KOPT-K1 (cell line): Measurements from ENCODE around the gene HOXA7.

Source experiments
- H3K27ac ChIP-seq: fragments of 200-600 bp; sonication (generic); 2 replicates; pipeline ENCODE4 v1.5.1; 2016; ENCODE audit warnings: antibody characterized with exemption, mild to moderate bottlenecking, low read depth, low read length; ENCODE audit not compliant: poor library complexity, severe bottlenecking
- H3K36me3 ChIP-seq: fragments of 200-600 bp; sonication (generic); 2 replicates; pipeline ENCODE4 v1.5.1; 2017; ENCODE audit warnings: antibody characterized with exemption, mild to moderate bottlenecking, low read length, moderate library complexity; ENCODE audit not compliant: insufficient read depth
- H3K9me3 ChIP-seq: fragments of 200-600 bp; sonication (generic); 2 replicates; pipeline ENCODE4 v1.5.1; 2017; ENCODE audit warnings: antibody characterized with exemption, low read length, mild to moderate bottlenecking; ENCODE audit not compliant: insufficient read depth, poor library complexity, severe bottlenecking

Gene HOXA7

DNA sequence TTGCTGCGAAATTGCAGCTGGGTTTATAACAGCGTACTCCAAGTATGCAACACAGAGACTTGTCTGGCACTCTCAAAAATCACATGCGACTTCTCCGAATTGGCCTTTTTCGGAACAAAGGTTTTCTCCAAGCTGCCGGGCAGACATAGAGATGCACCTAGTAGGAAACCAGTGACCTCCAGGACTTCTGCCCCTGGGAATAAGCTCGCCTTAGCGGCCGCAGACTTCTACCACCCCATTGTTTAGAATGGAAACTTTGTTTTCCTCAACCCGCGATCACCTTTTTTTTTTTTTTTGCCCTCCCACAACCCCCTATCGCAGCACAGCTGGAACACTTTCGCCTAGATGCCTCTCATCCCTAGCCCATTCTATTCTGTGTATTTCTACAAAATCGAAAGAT, 22.6 kb upstream of the HOXA7 start:
- Histone ChIP-seq H3K9me3 (peaks cover 6% of the 10 kb centered on the region), H3K27ac (no peak overlapping the region), H3K36me3 (no peaks in the 10 kb centered on the region)

DNA sequence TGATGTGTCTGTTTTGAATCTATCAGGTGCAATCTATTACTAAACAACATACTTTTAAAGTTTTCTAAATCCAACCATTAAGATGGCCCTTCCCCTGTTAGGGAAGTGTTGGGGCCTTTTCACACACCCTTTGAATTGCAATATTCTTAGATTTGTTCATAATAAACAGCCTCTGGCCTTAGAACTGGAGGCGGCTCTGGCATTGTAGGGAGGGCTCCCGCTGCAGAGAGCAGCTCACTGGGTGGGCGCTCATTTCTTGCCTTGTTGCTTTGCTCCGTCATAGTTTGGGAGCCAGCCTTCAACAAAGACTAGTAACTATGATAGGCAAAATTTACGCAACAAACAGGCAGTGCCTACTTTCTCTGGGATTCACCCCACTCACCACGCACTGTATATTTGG, 21.9 kb upstream of the HOXA7 start:
- peaks cover 8% of the 10 kb centered on the region for H3K9me3 ChIP-seq
- no peaks in the 10 kb centered on the region for H3K36me3 ChIP-seq
- H3K27ac ChIP-seq: no peak overlapping the region

DNA sequence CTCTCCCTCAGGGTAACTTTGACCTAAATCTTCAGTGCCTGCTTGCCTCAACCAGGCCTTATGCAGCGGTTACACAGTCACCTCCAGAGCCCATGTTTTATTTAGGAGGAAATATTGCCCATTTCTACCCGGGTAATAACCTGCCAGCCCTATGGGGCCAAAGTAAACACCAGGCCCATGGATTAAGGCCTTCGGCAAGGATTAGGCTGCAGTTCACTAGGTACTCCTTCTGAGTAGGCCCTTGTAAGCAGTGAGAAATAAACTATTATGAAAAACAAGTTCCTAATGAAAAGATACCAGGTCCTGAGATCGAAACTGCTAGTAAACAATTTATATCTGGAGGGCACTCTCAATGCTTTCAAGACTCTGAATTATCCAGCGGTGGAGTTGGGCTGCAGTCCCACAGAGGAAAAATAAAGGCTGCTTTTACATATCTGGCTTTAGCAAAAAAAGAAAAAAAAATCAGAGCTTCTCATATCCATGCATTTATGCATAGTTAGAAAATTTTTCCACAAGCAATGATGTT, 21.4 kb upstream of the HOXA7 start:
- peaks cover 8% of the 10 kb centered on the region for H3K9me3 ChIP-seq
- H3K27ac ChIP-seq: no peak overlapping the region
- H3K36me3 ChIP-seq: no peaks in the 10 kb centered on the region

DNA sequence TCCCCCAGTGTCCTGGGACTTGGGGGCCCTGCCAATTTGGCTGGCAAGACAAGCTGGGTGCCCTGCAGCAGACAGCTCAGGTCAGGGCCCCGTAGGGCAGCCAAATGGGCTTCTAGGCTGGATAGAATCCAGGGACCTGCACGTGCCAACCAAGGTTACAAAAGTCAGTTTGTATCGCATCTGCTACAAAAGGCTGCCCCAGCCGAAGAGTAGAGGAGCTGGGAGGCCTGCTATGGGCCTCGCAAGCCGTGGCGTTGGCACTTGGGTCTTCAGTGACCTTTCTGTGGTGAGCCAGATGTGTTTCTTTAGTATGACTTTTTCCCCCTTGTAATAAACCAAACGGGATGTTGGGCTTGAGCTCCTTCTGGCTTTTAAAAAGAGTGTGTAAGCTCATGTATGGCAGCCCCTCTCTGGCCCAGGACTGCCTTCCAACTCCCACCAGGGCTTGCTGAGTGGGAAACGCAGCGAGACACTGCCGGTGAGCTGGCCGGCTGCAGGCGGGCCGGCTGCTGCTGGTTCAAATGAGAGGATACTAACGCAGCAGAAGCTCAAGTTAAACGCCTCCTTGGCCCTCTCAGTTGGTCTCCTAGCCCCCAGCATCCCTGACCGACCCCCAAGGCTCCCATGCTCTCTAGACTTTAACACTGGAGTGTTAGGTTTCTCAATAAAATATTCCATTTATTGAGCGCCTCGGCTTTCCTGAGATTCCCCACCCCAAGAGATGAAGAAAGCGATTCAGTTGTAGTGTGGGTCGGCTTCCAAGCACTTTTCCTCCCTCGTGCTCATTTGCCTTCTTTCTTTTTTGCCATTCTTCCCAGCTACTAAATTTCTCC, 20.7 kb upstream of the HOXA7 start:
- Histone ChIP-seq H3K27ac (no peak overlapping the region), H3K36me3 (no peaks in the 10 kb centered on the region), H3K9me3 (peaks cover 8% of the 10 kb centered on the region)

DNA sequence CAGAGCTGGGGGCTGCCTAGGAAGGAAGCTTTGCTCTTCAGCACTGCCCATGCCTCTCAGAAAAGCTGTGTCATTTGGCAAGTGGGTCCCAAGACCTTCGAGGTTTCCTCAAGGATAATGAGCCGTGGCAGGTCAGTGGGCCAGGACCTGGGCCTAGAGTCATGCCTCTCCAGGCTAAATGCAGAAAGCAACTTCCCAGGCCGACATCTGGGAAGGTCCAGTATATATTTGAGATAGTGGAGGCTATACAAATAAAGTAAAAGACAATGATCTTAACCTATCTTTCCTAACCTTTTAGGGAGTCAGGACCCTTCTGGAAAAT, 20.0 kb upstream of the HOXA7 start:
- Histone ChIP-seq H3K9me3 (peaks cover 8% of the 10 kb centered on the region), H3K36me3 (no peaks in the 10 kb centered on the region), H3K27ac (no peak overlapping the region)

DNA sequence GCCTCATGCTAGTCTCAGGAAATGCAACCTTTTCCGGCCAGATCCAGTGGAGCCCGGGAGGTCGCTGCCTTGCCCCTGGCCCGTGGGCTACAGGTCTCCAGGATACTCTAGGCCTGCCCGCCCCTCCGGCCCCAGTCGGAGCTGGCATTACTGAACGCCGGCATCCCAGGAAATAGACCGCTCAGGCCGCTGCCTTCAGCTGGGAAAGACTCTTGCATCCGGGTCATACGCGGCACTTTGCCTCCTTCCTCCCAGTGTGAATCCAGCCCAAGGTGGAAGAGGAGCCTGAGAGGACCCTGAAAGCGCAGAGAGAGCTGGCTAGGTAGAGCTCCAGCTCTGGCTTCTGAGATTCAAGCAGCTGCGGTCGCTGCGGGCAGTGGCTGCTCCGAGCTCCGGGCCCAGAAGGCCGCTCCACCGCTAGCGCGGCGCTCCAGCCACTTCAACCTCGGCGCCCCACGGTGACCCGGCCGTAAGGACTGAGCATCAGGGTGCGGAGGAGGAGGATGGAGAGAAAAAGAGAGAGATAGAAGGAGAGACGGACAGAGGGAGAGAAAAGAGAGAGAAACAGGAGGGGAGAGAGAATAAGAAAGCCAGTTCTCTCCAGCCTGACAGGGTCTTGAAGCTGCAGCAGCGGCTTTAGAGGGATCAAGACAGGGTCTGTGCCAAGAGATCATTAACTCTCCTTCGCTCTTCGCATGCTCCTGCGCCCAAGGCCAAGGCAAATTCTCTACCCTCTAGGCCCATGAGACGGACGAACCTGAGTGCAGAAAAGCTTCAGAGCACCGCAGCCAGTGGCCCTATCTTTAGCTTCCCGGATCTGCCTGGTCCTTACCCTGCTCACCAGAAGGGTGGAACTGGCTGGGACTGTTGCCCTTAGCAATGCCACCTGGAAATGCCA, 19.4 kb upstream of the HOXA7 start:
- Histone ChIP-seq H3K36me3 (no peaks in the 10 kb centered on the region), H3K27ac (no peak overlapping the region), H3K9me3 (peaks cover 8% of the 10 kb centered on the region)

DNA sequence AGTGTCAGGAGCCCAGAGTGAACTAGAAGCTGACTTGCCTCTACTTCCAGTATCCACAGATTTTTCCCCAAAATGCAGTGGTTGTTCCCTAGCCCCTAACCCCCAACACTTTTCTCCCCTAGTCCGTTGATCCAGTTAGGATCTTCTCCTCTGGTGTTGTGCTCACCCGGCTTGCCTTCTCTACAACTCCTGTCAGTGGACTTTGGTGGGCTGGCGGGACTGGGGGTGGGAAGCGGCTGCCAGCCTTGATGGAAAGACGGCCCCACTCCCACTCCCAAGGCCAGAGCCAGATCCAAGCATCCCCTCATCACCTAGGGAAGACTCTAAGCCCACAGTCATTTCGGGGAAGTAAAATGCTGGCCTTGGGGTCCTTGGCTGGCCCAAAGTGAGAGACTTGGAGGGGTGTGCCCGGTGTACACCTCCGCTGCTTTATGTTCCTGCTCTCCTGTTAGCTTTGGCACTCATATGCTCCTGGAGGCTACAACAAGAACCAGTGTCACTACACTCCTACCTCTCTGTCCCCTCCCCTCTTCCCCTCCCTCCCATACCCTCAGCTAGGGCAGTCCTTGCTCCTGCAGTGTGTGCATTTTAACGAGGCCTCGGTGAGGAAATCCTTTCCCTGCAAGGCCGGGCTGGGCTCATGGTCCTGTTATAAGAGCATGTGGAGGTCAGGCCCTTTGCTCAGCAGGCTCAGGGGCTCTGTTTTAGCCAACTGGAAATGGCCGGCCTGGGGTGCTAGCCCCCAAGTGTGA, 18.6 kb upstream of the HOXA7 start:
- H3K9me3 ChIP-seq: peaks cover 8% of the 10 kb centered on the region
- H3K36me3 ChIP-seq: no peaks in the 10 kb centered on the region
- no peak overlapping the region for H3K27ac ChIP-seq

DNA sequence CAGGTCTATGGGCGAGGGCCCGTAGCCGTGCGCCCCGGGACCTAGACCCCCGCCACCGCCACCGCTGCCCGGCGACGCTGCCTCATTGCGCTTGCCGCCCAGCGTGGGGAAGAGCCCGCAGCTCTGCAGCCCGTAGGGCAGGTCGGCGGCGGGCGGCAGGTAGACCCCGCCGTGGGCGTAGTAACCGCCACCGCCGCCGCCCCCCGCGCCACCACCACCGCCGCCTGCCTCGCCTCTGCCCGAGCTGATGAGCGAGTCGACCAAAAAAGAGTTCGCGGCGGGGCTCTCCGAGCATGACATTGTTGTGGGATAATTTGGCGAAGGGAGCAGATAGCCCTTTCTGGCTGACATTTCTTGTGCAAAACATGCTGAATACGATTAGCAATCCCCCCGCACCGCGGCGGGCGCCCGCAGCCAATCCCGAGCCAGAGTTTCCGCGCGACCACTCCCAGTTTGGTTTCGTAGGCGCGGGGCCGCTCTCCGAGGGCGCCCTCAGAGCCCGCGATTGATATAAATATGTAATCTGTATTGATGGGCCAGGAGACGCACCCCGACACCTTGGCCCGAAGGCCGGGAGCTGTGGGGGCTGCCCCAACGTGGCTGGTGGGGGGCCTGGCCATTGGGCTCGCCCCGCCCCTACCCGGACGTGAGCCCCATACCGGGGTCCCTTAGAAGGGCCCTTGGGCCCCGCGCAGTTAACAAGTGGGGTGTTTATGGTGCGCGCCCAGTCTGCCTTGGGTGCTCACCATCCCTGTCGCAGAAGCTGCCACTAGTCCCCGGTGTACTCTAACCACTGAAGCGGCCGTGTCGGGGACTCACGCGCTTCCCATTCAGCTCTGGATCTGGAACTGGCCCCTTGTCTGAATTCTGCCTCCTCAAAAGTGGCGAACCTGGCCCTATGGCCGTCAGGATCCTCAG, 17.7 kb upstream of the HOXA7 start, which contains the start of gene HOXA10:
Gene HOXA10 (minus strand): TSS at position 365 of the 918 bp plus-strand sequence. CDS start 14 bp downstream, at position 351.
- peaks cover 8% of the 10 kb centered on the region for H3K9me3 ChIP-seq
- no peak within 1 kb of the TSS for H3K27ac ChIP-seq
- no peaks in the 10 kb centered on the region for H3K36me3 ChIP-seq

DNA sequence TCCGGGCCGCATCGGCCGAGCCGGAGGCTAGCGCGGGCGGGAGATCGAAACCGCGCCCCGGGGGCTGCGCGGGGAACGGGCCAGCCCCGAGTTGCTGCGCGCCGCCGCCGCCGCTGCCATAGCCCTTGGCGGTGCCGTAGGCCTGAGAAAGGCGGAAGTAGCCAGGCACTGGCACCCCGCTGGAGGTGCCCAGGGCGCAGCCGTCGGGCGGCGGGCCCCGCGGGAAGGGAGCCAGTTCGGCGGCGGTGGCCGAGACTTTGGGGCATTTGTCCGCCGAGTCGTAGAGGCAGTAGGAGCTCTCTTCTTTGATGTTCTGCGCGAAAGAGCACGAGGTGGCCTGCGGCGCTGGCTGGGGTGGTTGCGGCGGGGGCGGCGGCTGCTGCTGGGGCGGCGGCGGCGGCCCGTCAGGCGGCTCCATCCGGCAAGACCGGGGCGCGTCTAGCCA, 17.1 kb upstream of the HOXA7 start:
- H3K27ac ChIP-seq: no peak overlapping the region
- H3K36me3 ChIP-seq: no peaks in the 10 kb centered on the region
- H3K9me3 ChIP-seq: peaks cover 8% of the 10 kb centered on the region

DNA sequence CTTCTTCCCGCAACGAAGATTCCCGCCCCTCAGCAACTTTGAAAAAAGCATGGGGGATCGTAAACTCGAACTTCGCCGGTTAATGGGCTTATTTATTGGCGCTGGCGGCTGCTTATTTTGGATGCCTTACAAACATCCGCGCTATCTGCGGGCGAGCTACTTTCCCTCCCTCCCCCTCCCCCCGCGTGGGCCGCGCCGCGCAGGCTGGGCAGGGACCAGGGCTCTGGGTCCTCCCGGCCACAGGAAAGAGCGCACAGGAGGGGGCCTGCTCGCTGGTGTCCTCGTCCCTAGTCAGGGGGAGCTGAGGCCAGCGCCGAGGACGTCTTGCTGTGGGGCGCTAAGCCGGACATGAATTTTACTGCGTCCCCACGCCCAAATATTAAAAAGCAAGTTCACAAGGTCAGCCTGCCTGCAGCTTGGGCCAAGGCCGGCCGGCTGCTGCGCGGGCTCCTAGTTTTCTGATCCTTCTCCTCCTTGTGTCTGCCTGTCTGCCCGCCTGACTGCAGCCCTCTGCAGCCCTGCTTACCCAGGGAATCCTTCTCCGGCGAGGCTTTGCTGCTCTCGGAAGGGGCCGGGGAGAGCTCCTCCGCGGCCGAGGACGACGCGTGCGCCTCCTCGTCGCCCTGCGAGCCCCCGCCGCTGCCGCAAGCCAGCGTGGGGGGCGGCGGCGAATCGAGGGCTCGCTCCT, 16.5 kb upstream of the HOXA7 start:
- Histone ChIP-seq H3K9me3 (peaks cover 8% of the 10 kb centered on the region), H3K27ac (no peak overlapping the region), H3K36me3 (no peaks in the 10 kb centered on the region)

DNA sequence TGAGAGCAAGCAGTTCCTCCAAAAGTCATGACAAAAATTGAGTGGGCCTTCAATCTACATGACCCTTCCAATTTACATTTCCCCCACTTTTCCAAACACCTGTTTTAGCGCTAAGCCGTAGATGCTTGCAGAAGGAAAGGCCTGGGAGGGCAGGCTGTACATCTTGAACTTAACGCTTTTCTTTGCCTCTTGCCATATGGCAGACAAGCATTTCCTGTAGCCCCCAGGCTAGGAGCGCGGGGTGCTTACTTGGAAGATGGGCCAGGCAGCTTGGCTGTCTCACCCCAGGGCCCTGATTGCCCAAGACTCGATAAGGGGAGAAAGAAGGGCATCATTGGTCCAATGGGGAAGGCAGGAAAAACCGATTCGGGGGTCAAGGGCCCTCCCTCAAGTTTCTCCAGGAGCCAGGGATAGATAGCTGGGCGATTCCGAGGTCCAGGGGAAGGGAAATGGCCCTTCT, 15.9 kb upstream of the HOXA7 start:
- Histone ChIP-seq H3K27ac (no peak overlapping the region), H3K9me3 (peaks cover 8% of the 10 kb centered on the region), H3K36me3 (no peaks in the 10 kb centered on the region)

DNA sequence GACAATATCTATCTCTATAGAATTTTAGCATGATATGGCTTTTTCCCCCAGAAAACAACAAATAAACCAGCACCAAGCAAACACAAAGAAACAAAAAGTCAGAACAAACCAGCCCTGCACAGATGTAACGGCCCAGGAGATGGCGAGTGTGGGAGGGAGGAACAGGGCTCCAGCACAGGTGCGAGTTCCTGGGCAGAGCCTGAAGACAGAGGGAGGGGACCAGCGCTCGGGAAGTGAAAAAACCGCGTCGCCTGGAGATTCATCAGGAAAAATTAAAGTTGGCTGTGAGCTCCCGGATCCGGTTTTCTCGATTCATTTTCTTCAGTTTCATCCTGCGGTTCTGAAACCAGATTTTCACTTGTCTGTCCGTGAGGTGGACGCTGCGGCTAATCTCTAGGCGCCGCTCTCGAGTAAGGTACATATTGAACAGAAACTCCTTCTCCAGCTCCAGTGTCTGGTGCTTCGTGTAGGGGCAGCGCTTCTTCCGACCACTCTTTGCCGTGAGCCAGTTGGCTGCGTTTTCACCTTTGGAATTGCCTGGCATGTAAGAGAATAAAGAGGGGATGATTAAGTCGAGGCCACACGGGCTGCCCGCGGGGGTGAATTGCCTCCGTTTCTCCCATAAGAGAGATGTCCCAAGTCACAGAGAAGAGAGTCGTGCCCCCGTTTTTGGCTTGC, 15.3 kb upstream of the HOXA7 start:
- Histone ChIP-seq H3K36me3 (no peaks in the 10 kb centered on the region), H3K9me3 (peaks cover 8% of the 10 kb centered on the region), H3K27ac (no peak overlapping the region)

DNA sequence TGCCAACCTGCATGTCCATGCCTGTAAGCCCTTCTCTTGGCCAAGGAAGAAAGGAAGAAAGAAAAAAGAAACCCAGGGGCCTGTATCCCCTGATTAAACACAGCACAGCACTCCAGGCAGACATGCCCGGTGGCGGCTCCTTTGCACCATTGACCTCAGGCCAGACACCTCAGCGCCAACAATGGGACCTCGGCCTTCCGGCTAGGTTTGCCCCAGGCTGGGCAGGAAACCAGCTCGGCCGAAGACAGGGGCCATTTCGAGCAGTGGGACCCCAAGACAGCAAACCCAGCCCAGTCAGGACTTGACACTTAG, 14.8 kb upstream of the HOXA7 start:
- no peak overlapping the region for H3K27ac ChIP-seq
- H3K36me3 ChIP-seq: no peaks in the 10 kb centered on the region
- peaks cover 8% of the 10 kb centered on the region for H3K9me3 ChIP-seq
